Activated CD4-positive, alpha-beta T cell treated with anti-CD3 and anti-CD28 coated beads, Interleukin-2, amount 10 ng/mL, durations not matched to agents 24 days and 14 days (primary cell): Measurements from ENCODE around the gene GPX8. TPM values are rescaled to one million over a fixed set of nuclear protein-coding genes. Genes with fewer than 3 reads are reported as not detected.

Source experiments
- DNase-seq: peaks from one replicate; pipeline ENCODE4 v3.0.0; 2022
- H3K27ac Mint-ChIP-seq: one replicate; pipeline ENCODE4 v1.8.0; 2022; ENCODE audit warnings: mild to moderate bottlenecking, mixed read lengths
- H3K27me3 Mint-ChIP-seq: one replicate; pipeline ENCODE4 v1.8.0; 2022; ENCODE audit warnings: mixed read lengths
- H3K36me3 Mint-ChIP-seq: one replicate; pipeline ENCODE4 v1.8.0; 2022; ENCODE audit warnings: low read depth, mild to moderate bottlenecking, mixed read lengths
- H3K4me1 Mint-ChIP-seq: one replicate; pipeline ENCODE4 v1.8.0; 2021; ENCODE audit warnings: mixed read lengths
- H3K4me3 Mint-ChIP-seq: one replicate; pipeline ENCODE4 v1.8.0; 2022; ENCODE audit warnings: mild to moderate bottlenecking, moderate library complexity, mixed read lengths
- H3K9me3 Mint-ChIP-seq: one replicate; pipeline ENCODE4 v1.8.0; 2021; ENCODE audit warnings: mixed read lengths
- intact Hi-C: fragments of 100-400 bp; cut with micrococcal nuclease; formaldehyde crosslinking; loops from one replicate; pipeline ENCODE4 v1.15.1; 2023
- total RNA-seq: library from RNA; stranded (reverse); gene quantifications from 2 replicates; pipeline ENCODE4 v1.2.3, GENCODE V29; 2022

Gene GPX8, protein sequence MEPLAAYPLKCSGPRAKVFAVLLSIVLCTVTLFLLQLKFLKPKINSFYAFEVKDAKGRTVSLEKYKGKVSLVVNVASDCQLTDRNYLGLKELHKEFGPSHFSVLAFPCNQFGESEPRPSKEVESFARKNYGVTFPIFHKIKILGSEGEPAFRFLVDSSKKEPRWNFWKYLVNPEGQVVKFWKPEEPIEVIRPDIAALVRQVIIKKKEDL
- not detected in 2 replicates for total RNA-seq

DNA sequence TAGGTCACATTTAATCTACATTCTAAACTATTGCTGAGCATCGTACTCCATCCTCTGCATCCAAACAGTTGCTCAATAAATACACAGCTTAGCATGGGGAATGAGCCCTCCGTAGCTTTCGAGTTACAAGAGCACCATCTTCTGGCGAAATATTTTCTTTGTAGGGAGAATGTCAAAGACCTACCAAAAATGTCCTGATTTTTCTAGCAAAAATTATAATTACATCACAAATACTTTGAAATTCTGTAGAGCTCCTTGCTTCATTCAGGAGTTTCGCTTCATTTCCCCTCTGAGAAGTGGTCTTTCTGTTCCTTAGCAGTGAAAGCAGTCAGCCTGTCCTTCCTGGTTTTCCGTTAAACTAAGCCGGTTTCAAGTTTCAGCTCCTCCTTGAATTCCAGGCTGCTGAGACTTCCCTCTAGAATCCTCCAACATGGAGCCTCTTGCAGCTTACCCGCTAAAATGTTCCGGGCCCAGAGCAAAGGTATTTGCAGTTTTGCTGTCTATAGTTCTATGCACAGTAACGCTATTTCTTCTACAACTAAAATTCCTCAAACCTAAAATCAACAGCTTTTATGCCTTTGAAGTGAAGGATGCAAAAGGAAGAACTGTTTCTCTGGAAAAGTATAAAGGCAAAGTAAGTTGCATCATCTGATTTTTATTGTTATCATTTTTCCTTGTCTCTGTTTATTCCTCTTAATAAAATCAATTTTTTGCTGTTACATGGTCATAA, at the start of gene GPX8:
Gene GPX8, plus strand, starts transcription at position 409 of the 730 bp plus-strand sequence. Its CDS starts 22 bp downstream, at position 431.
- H3K27me3 Mint-ChIP-seq, result peaks cover 60% of the 10 kb centered on the region

DNA sequence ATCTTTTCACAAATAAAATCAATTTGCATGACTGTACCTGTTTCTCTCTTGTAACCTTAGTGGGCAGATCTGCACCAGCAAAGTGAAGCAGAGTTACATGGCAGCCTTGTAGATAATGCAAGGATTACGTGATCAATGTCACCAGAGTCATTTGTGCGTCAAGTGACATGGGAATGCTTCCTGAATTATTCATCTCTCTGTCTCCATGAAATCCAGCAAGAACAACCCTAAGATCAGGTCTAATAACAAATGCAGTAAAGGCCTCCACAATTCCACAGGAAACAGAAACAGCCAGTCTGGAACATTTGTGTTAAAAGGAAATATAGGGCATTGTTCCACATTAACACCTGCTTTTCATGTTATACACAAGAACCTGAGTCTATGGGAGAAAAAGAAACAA, 49.8 kb upstream of the GPX8 start:
- peaks cover 6% of the 10 kb centered on the region for H3K27me3 Mint-ChIP-seq
- no peak overlapping the region for H3K27ac Mint-ChIP-seq
- intact Hi-C loops, result loop anchor here (5.0 kb wide), 1 partner anchor 123 kb away; the partner anchor contains the start of gene ESM1
- H3K4me1 Mint-ChIP-seq, result peaks cover 41% of the 10 kb centered on the region
- peaks cover 64% of the 10 kb centered on the region for H3K36me3 Mint-ChIP-seq
- DNase-seq, result no peak
- H3K4me3 Mint-ChIP-seq, result no peak overlapping the region
- peaks cover 5% of the 10 kb centered on the region for H3K9me3 Mint-ChIP-seq

More for the DNA sequence above, at the start of gene GPX8:
- DNase-seq, result peak; percentile 83
- intact Hi-C loops, result loop anchor here (1.0 kb wide), 2 partner anchors 254 to 643 kb away; partner anchors contain the start of gene SNX18
- no peak within 1 kb of the TSS for H3K27ac Mint-ChIP-seq
- no peaks in the 10 kb centered on the region for H3K9me3 Mint-ChIP-seq
- H3K4me3 Mint-ChIP-seq, result no peak within 1 kb of the TSS
- H3K36me3 Mint-ChIP-seq, result no peaks in the 10 kb centered on the region
- H3K4me1 Mint-ChIP-seq, result no peaks in the 10 kb centered on the region

DNA sequence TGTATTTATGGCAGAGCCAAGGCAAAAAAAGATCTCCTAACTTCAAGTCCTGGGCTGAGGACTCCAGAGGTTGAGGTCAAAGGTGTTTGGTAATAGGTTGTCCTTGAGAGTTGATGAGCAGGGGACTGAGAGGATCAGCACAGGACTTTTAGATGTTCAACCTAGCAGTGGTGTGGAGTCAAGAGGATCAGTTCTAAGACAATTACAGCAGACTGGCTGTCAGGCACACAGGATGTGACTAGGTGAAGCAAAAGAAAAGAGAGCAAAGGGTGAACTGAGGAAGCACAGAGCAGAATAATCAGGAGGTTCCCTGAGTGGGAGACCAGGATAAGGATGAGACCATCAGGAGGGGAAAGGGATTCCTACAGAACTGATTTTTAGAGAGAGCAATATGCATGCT, 46.6 kb upstream of the GPX8 start:
- Mint-ChIP-seq H3K27me3 (peaks cover 6% of the 10 kb centered on the region), H3K27ac (peak overlapping the region; percentile 2), H3K4me3 (no peak overlapping the region), H3K9me3 (peaks cover 15% of the 10 kb centered on the region), H3K4me1 (peaks cover 23% of the 10 kb centered on the region), H3K36me3 (peaks cover 41% of the 10 kb centered on the region)
- intact Hi-C loops, result loop anchor here (5.0 kb wide), 1 partner anchor 126 kb away; the partner anchor contains the start of gene ESM1
- DNase-seq, result peak; percentile 68

DNA sequence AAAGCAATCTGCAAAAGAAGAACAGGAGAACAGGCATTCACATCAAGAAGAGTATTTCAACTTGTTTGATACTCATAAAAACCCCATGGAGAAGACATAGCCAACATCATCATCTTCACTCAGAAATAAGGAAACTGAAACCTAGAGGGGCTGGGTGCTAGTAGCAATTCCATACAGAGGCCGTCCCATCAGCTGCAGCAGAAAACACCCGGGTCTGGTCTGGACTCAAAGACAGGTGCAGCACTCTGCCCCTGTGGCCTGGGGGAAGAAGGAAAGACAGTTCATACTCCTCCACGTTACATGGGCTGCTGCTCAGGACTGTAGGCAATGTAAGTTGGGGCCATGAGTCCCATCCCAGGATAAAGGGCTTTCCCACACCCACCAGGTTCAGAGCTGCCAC, 45.9 kb upstream of the GPX8 start:
- Mint-ChIP-seq H3K4me1 (peaks cover 19% of the 10 kb centered on the region), H3K36me3 (peaks cover 34% of the 10 kb centered on the region), H3K4me3 (peak overlapping the region; percentile 8), H3K27ac (no peak overlapping the region), H3K9me3 (peaks cover 15% of the 10 kb centered on the region), H3K27me3 (peaks cover 10% of the 10 kb centered on the region)
- intact Hi-C loops, result loop anchor here (5.0 kb wide), 1 partner anchor 127 kb away; the partner anchor contains the start of gene ESM1
- DNase-seq, result peak; percentile 54

DNA sequence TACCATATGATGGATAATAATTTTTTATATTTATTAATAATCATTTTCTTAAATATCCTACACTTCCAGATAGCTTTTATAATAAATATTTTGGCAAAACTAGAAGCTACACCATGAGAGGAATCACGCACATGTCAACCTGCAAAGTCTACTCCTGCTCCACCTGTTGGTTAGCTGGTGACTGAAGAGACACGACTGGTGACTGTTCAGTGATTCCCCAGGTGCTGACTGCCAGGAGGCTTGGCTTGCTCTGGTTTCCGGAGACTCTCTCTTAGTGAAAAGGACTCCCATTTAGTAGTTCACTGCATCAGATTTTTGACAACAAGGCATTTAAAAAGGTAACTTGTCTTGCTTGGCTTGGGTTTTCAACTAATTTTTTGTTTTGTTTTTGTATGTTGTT, 36.6 kb upstream of the GPX8 start:
- Mint-ChIP-seq H3K4me3 (no peak overlapping the region), H3K27ac (no peak overlapping the region), H3K36me3 (peaks cover 4% of the 10 kb centered on the region), H3K9me3 (peaks cover 10% of the 10 kb centered on the region), H3K27me3 (peaks cover 16% of the 10 kb centered on the region), H3K4me1 (peaks cover 4% of the 10 kb centered on the region)
- intact Hi-C loops, result no loop called here
- DNase-seq, result no peak

DNA sequence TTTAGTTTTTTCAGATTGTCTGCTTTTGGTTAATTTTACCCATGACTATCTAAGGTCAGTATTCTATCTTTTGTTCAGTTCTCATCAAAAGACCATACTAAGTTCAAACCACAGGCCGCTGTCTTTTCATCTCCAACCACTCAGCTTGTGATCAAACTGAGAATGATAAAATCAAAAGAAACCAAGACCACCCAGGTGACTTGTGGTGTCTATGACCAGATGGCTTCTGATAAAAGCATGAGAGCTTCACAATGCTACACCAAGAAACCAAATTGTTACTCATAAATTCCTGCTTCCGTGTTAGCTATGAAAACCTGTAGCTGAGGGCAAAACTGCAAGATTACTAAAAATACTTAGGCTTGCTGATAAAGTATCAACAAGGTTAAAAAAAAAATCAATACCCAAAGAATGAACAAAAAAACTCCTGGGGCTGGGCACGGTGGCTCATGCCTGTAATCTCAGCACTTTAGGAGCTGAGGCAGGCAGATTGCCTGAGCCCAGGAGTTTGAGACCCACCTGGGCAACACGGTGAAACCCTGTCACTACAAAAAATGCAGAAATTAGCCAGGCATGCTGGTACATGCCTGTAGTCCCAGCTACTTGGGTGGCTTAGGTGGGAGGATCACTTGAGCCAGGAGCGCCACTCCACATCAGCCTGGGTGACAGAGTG, 25.8 kb upstream of the GPX8 start:
- H3K9me3 Mint-ChIP-seq, result peaks cover 21% of the 10 kb centered on the region
- peak overlapping the region; percentile 14 for H3K4me3 Mint-ChIP-seq
- H3K36me3 Mint-ChIP-seq, result peaks cover 16% of the 10 kb centered on the region
- DNase-seq, result peak; percentile 71
- peaks cover 20% of the 10 kb centered on the region for H3K4me1 Mint-ChIP-seq
- intact Hi-C loops, result loop anchor here (2.0 kb wide), 2 partner anchors 29 to 61 kb away; no protein-coding TSS in a partner anchor
- peaks cover 15% of the 10 kb centered on the region for H3K27me3 Mint-ChIP-seq
- H3K27ac Mint-ChIP-seq, result peak overlapping the region; percentile 6

DNA sequence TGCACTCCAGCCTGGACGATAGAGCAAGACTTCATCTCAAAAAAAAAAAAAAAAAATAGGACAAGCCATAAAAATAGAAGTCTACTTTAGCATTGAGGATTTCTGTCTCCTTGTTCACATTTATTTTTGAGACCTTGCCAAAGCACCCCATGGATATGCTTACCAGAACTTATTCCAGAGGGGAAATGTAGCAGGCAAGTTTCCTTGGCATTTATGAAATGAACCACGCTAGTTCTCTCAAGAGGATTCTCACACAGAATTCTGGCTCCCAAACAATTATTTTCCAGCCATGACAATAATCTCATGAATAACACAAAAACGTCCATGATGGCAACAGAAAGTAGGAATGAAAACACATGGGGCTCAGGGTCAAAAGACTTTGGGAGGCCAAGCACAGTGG, 23.4 kb upstream of the GPX8 start:
- no peak overlapping the region for H3K27ac Mint-ChIP-seq
- no peak for DNase-seq
- intact Hi-C loops, result no loop called here
- no peak overlapping the region for H3K4me3 Mint-ChIP-seq
- H3K36me3 Mint-ChIP-seq, result peaks cover 8% of the 10 kb centered on the region
- peaks cover 13% of the 10 kb centered on the region for H3K27me3 Mint-ChIP-seq
- H3K9me3 Mint-ChIP-seq, result peaks cover 10% of the 10 kb centered on the region
- peaks cover 30% of the 10 kb centered on the region for H3K4me1 Mint-ChIP-seq

DNA sequence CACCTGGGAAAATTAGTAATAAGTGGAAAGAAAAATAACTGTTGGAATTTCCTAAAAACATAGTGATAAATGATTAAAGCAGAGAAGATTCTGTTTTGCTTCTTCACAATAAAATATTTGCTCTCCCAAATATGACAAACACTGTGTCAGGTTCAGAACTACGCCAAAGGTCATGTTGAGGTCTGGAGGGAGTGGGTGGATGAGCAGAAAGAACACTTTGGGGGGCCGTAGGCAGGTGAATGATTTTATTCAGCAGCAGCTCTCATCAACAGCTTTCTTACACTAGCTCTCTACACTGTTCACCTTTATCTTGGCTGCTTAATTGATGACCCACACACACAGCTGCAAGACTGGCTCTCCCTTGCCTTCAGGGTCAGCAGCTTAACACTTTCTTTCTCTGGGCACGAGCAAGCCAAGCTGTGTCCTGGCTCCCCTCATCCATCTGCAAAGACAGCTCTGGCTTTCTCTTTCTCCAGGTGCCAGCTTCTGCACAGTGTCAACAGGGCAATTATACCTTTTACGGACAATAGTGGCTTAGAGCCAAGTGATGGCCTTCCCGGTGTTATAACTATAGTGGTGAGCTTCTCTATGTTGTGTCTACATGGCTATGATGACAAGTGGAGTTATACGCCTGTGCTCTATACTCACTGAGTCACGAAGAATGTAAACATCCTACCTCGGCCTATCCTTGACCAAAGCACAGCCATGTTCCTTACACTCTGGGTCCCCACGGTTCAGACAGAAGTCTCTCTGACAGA, 18.9 kb upstream of the GPX8 start:
- Mint-ChIP-seq H3K27ac (peak overlapping the region; percentile 62), H3K4me1 (peaks cover 39% of the 10 kb centered on the region), H3K4me3 (no peak overlapping the region), H3K36me3 (peaks cover 5% of the 10 kb centered on the region), H3K27me3 (peaks cover 20% of the 10 kb centered on the region), H3K9me3 (no peaks in the 10 kb centered on the region)
- intact Hi-C loops, result loop anchor here (10.0 kb wide), 1 partner anchor 626 kb away; the partner anchor contains the start of gene SNX18
- no peak for DNase-seq

DNA sequence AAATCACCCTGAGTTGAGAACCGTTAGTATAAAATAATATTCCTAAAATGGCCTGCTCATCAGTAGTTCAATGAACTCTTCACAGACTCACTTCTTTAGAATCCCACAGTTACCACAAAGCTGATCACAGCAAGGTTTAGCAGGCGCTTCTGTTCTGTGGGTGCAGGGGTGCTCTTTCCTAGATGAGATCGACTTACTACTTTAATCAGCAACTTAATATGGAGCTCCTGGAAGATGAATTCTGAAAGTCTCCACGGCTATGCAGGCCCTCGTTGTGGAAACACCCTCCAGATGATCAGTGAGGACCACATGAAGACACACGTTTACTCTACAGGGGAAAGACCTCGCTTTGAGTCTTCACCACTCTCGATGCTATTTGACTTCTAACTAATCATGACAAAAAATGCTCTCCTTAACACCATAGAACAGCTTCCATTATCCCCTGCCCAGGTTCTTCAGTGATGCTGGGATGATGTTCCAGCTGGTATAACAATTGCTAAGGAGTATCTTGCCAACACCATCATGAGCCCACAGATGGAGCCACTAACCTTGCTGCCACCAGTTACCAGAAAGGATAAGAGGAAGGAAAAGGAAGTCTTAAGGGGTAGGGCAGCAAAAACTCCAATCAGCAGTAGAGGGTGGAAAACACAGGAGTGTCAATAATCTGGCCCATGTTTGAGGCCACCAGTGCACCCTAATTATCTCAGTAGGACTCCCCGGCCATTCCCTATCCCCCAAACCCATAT, 17.9 kb upstream of the GPX8 start:
- peak overlapping the region; percentile 62 for H3K27ac Mint-ChIP-seq
- H3K27me3 Mint-ChIP-seq, result peaks cover 20% of the 10 kb centered on the region
- H3K9me3 Mint-ChIP-seq, result no peaks in the 10 kb centered on the region
- peak; percentile 75 for DNase-seq
- intact Hi-C loops, result loop anchor here (2.0 to 10.0 kb wide), 2 partner anchors 105 to 627 kb away; partner anchors contain the start of gene SNX18
- H3K36me3 Mint-ChIP-seq, result peaks cover 3% of the 10 kb centered on the region
- peak overlapping the region; percentile 9 for H3K4me3 Mint-ChIP-seq
- H3K4me1 Mint-ChIP-seq, result peaks cover 44% of the 10 kb centered on the region

DNA sequence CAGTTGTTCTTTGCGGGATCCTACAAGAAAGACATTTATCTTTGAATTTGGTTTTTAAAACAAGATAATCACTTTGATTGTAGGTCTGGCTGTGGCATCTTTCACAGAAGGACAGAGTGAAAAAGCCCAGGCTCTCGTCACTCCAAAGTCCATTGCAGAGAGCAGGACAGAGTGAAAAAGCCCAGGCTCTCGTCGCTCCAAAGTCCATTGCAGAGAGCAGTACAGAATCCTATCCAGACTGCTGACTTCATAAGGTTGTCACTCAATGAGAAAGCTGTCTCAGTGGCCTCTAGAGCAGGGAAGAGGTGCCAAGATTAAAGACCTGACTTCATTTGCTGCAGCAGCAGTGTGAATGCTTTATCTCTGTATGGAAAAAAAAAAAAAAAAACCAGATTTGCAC, 16.3 kb upstream of the GPX8 start:
- no peak for DNase-seq
- Mint-ChIP-seq H3K27ac (no peak overlapping the region), H3K9me3 (no peaks in the 10 kb centered on the region), H3K4me1 (peaks cover 44% of the 10 kb centered on the region), H3K4me3 (no peak overlapping the region), H3K36me3 (peaks cover 3% of the 10 kb centered on the region), H3K27me3 (peaks cover 26% of the 10 kb centered on the region)
- intact Hi-C loops, result loop anchor here (2.0 to 10.0 kb wide), 2 partner anchors 107 to 629 kb away; partner anchors contain the start of gene SNX18

DNA sequence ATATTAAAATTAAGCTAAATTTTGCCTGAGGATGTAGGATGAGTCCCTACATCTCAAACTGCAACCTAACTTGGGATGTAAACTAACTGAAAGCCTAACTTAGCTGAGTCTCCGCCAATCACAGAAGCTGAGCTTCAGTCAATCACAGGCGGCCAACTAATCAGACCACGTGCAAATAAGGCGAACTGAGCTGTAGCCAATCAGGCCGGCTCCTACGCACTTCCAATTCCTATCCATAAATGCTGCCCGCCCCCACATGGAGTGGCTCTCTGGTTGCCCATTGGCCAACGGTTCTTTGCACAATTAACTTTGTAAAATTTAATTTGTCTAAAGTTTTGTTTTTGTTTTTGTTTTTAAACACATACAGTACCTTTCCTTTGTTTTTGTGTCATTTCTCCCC, 13.9 kb upstream of the GPX8 start:
- Mint-ChIP-seq H3K9me3 (no peaks in the 10 kb centered on the region), H3K36me3 (peaks cover 3% of the 10 kb centered on the region), H3K4me1 (peaks cover 37% of the 10 kb centered on the region), H3K27ac (no peak overlapping the region), H3K4me3 (peak overlapping the region; percentile 53), H3K27me3 (peaks cover 43% of the 10 kb centered on the region)
- no peak for DNase-seq
- intact Hi-C loops, result loop anchor here (1.0 to 10.0 kb wide), 5 partner anchors 43 to 631 kb away; partner anchors contain the start of genes GZMA and SNX18

DNA sequence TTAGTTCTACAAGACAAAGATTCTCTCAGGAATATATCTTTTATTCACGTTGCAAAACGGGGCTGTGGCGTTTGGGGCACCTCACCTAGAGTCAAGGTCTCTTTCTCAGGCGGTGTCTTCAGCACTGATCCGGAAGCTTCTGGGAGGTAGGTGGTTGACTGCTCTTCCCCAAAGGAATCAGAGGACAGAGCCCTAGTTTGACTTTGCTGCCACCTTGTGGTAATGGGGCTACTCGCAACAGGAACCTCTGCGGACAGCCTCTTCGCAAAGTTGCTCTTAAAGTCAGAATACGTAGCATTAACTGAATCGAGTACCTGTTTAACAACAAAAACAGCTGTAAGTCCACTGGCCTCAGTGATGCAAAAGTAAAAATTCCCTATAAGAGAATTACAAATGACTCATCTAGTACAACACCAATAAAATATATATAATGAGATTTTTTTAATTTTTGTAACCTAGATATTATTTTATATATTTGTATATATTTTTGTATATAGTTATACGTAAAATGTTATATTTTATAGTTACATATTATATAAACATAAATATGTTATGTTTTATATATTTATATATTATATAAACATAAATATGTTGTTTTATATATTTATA, 13.3 kb upstream of the GPX8 start:
- peak overlapping the region; percentile 53 for H3K4me3 Mint-ChIP-seq
- H3K4me1 Mint-ChIP-seq, result peaks cover 32% of the 10 kb centered on the region
- H3K27me3 Mint-ChIP-seq, result peaks cover 46% of the 10 kb centered on the region
- no peaks in the 10 kb centered on the region for H3K9me3 Mint-ChIP-seq
- intact Hi-C loops, result loop anchor here (1.0 to 10.0 kb wide), 5 partner anchors 44 to 632 kb away; partner anchors contain the start of genes GZMA and SNX18
- H3K27ac Mint-ChIP-seq, result peak overlapping the region; percentile 62
- peak; percentile 96 for DNase-seq
- H3K36me3 Mint-ChIP-seq, result peaks cover 3% of the 10 kb centered on the region
